Measurements from ENCODE around the gene ST6GALNAC4. TPM values are rescaled to one million over a fixed set of nuclear protein-coding genes. Genes with fewer than 3 reads are reported as not detected.

The ST6GALNAC4 gene
- total RNA-seq, 1 donor from 2014 or later, result 27.4 TPM

DNA sequence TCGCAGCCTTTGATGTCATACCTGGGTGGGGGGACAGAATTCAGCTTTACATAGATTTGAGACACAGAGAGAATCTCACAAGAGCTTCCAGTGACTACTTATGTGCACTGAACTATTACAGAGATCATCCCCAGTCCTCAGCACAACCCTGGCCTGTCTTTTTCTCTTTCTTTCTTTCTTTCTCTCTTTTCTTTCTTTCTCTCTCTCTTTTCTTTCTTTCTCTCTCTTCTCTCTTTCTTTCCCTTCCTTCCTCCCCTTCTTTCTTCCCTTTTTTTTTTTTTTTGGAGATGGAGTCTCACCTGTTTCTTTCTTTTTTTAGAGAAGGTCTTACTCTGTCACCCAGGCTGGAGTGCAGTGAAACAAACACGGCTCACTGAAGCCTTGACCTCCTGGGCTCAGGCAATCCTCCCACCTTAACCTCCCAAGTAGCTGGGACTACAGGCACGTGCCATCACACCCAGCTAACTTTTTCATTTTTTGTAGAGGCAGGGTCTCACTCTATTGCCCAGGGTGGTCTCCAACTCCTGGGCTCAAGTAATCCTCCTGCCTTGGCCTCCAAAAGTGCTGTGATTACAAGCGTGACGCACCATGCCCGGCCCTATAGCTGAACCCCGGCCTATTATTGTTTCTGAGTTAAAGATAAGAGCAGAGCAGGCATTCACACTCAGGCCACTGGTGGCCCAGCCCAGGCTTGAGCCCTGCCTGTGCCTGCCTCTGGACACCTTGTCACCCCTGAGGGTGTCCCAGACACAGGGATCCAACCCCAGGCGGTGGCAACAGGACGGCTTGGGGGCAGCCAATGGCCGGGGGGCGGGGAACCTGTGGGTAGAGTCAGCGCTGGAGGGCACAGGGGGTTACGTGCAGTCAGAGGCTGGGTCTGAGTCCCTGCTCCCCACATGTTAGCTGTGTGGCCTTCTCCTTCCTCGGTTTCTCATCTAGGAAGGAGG, 9.4 kb upstream of the ST6GALNAC4 start:
- TF ChIP-seq, protein P1, sequence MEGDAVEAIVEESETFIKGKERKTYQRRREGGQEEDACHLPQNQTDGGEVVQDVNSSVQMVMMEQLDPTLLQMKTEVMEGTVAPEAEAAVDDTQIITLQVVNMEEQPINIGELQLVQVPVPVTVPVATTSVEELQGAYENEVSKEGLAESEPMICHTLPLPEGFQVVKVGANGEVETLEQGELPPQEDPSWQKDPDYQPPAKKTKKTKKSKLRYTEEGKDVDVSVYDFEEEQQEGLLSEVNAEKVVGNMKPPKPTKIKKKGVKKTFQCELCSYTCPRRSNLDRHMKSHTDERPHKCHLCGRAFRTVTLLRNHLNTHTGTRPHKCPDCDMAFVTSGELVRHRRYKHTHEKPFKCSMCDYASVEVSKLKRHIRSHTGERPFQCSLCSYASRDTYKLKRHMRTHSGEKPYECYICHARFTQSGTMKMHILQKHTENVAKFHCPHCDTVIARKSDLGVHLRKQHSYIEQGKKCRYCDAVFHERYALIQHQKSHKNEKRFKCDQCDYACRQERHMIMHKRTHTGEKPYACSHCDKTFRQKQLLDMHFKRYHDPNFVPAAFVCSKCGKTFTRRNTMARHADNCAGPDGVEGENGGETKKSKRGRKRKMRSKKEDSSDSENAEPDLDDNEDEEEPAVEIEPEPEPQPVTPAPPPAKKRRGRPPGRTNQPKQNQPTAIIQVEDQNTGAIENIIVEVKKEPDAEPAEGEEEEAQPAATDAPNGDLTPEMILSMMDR (conservative IDR thresholded peaks at IDR 0.05; ENCODE audit: low read depth, low read length), result no peak
- no peak for DNase-seq (ENCODE audit: low read depth)
- peak overlapping the region; percentile 37 for H3K4me3 ChIP-seq (ENCODE audit: low read depth, low read length)

DNA sequence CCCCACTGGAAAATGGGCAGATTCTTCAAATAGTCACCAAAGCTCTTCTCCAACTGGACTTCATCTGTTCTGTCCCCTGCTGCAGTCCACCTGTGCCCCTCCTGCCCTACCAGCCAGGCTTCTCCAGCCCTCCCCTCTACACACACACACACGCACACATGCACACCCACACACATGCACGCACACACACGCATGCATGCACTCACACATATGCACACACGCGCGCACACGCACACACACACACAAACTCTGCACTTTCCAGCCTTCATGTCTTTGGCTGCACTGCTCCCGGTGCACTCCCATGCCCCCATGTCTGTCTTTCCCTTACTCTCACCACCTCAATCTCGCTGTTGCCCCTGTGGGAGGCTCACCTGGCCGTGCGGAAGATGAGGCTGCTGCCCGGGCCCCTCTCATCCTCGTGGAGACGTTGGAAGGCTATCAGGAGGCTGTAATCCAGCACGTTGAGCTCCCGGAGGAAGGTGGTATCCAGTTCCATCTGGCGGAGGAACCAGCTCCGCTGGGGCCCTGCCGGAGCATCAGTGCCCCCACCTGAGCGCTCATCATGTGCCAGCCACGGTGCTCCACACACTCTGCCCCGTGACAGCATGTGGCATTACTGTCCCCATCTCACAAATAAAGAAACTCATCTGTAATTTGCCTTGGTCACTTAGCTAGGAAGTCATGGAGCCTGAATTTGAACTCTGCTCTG, 8.0 kb upstream of the ST6GALNAC4 start:
- no peak for DNase-seq (ENCODE audit: low read depth)
- H3K4me3 ChIP-seq (ENCODE audit: low read depth, low read length), result no peak overlapping the region

DNA sequence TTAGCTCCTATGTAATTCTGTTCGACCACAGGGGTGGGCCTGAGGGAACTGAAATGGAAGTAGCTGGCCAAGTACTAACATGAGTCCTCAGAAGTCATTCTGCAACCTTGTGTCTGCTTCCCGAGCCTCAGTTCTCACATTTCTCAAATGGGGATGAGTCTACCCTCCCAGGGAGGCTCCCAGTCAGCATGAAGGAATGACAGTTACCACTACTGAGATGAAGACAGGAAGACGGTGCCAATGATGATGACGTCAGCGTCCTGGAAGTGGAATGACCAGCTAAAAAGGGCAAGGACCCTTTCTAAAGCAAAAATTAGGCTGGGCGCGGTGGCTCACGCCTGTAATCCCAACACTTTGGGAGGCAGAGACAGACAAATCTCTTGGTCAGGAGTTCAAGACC, 6.9 kb upstream of the ST6GALNAC4 start:
- DNase-seq (ENCODE audit: low read depth), result no peak
- no peak overlapping the region for H3K4me3 ChIP-seq (ENCODE audit: low read depth, low read length)
- TF ChIP-seq, protein P1 (conservative IDR thresholded peaks at IDR 0.05; ENCODE audit: low read depth, low read length), result no peak

More for the DNA sequence above, 8.0 kb upstream of the ST6GALNAC4 start:
- TF ChIP-seq, protein P1 (conservative IDR thresholded peaks at IDR 0.05; ENCODE audit: low read depth, low read length), result no peak

DNA sequence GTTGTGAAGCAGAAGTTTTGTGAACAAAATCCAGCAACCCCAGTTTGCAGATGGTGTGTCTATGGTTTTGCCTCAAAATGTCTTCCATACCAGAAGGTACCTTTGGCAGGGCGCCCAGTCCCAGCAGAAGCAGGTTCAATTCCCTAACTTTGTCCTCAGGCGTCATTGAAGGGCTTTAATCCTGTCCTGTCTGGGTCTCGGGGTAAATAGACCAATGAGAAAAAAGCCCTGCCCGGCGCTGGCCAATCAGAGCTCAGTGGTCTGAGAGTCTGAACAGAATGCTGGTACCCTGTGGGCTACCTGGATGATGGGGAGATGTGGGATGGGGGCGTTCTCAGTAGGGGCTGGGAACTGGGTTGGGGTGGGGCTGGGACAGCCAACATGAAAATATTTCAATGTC, 6.2 kb upstream of the ST6GALNAC4 start:
- H3K4me3 ChIP-seq (ENCODE audit: low read depth, low read length), result no peak overlapping the region
- no peak for DNase-seq (ENCODE audit: low read depth)
- TF ChIP-seq, protein P1 (conservative IDR thresholded peaks at IDR 0.05; ENCODE audit: low read depth, low read length), result no peak

DNA sequence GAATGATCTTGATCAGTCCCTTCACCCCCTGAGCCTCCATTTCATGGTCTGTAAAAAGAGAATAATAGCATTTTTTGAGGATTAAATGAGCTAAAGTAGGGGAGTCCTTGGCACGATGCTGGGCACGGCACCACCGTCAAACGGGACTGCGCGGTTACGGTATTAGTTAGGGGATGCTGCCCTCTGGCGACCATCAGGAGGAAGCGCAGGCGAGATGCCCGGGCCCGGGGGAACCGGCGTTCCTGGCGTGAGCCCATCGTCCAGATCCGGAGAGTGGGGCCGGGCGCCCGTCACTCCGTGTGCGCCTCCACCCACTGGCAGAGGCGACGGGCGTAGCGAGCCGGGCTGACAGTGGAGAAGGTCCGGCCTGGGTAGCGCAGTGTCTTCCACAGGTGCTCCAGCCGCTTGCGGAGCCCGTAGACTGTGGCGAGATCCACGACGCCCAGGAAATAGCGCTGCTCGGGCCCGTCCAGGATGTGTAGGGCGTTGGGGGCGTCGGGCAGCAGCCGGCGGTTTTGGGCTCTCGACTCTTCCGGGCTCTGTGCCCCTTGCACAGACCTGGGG, 4.8 kb upstream of the ST6GALNAC4 start:
- TF ChIP-seq, protein P1 (conservative IDR thresholded peaks at IDR 0.05; ENCODE audit: low read depth, low read length), result peak; percentile 71
- DNase-seq (ENCODE audit: low read depth), result no peak
- no peak overlapping the region for H3K4me3 ChIP-seq (ENCODE audit: low read depth, low read length)

DNA sequence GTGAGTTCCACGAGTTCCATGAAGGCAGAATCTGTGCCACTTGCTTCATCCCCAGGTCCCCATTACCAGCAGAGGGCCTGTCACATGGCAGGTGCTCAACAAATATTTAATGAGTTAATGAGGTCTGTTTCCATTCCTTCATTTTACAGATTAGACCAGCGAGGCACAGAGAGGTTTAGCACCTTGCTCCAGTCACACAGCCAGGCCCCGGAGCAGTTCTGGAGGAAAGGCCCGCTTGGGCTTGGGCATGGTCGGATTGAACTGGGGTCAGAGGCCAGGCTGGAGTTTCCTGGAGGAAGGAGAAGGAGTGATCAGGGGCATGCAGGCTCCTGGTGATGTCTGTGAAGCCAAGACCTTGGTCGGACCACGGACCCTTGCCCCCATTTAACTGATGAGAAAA, 4.0 kb upstream of the ST6GALNAC4 start:
- H3K4me3 ChIP-seq (ENCODE audit: low read depth, low read length), result no peak overlapping the region
- DNase-seq (ENCODE audit: low read depth), result no peak
- TF ChIP-seq, protein P1 (conservative IDR thresholded peaks at IDR 0.05; ENCODE audit: low read depth, low read length), result no peak
